OCI-LY1 (cell line): ENCODE data around the gene LRRFIP2.

Source experiments
- EZH2 ChIP-seq: fragments of 200-600 bp; sonication (generic), shearing (Covaris generic); IDR thresholded peaks from 2 replicates; pipeline ENCODE4 v1.8.0; 2017; ENCODE audit warnings: borderline replicate concordance, mixed run types, mild to moderate bottlenecking, antibody characterized with exemption, low read length, moderate library complexity, mixed read lengths
- TF ChIP-seq, protein P1 (sequence below): fragments of 200-600 bp; sonication (generic), shearing (Covaris generic); IDR thresholded peaks from 2 replicates; pipeline ENCODE4 v1.5.1; 2017; ENCODE audit warnings: mild to moderate bottlenecking, antibody characterized with exemption, low read length, moderate library complexity, mixed read lengths

DNA sequence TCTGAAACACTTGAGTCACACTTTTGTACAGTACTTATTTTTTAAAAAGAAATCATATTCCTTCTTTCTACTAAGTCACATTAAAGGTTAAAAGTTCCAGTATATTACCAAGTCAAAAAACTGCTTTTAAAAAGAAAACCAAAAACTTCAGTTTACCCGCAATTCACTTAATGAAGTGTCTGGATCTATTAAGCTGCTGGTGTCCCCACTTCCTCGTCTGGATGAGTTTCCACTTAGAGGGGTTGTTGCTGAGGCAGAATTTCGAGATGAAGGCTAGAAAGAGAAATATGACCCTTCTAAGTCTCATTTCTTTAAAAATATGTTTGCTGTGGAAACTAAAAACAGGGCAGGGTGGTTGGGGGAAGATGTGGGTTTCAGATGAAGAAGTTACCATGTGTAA is 79.7 kb downstream of the LRRFIP2 start:
- no peak for TF ChIP-seq EZH2
- TF ChIP-seq, protein P1, sequence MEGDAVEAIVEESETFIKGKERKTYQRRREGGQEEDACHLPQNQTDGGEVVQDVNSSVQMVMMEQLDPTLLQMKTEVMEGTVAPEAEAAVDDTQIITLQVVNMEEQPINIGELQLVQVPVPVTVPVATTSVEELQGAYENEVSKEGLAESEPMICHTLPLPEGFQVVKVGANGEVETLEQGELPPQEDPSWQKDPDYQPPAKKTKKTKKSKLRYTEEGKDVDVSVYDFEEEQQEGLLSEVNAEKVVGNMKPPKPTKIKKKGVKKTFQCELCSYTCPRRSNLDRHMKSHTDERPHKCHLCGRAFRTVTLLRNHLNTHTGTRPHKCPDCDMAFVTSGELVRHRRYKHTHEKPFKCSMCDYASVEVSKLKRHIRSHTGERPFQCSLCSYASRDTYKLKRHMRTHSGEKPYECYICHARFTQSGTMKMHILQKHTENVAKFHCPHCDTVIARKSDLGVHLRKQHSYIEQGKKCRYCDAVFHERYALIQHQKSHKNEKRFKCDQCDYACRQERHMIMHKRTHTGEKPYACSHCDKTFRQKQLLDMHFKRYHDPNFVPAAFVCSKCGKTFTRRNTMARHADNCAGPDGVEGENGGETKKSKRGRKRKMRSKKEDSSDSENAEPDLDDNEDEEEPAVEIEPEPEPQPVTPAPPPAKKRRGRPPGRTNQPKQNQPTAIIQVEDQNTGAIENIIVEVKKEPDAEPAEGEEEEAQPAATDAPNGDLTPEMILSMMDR, result no peak
